M059J (cell line): ENCODE measurements around the gene IGSF9B. TPM values are rescaled to one million over a fixed set of nuclear protein-coding genes. Genes with fewer than 3 reads are reported as not detected.

ENCODE experiments used
- total RNA-seq: library from RNA; depleted of rRNA; stranded (reverse); fragments of >200 nt; shearing (Covaris generic); gene quantifications from 2 replicates; pipeline ENCODE4 v1.2.3, GENCODE V29; 2014; rRNA removed

IGSF9B gene
- total RNA-seq, 1 experiment from 2014 or later, result 0.02 TPM

Other genes with a start within 250 kb of the IGSF9B start
- gene SPATA19, start 111.5 kb downstream of the IGSF9B start, total RNA-seq, result not detected in 2 replicates
- 6.1 and 7.3 TPM in 2 replicates for gene JAM3, start 112.1 kb upstream of the IGSF9B start, total RNA-seq